Body of pancreas (tissue), 4 donors: Measurements from ENCODE around the gene DYSF. TPM values are rescaled to one million over a fixed set of nuclear protein-coding genes. Genes with fewer than 3 reads are reported as not detected.

Experiments
- ATAC-seq: fragments of 150-250 bp; one replicate; pipeline ENCODE4 v1.9.1; 2016
- DNase-seq, 4 donors: peaks; one replicate each; pipeline ENCODE4 v3.0.0-alpha.2; 2019
- H3K27ac ChIP-seq, 4 donors: fragments of 200-600 bp; sonication (generic); 1 replicate in 3 of 4; 2 replicates in 1 of 4; pipeline versions ENCODE4 v1.5.1 to v1.6.1; 2016 to 2019; ENCODE audit warnings: mild to moderate bottlenecking in 1 of 4, mixed read lengths in 1 of 4, moderate library complexity in 1 of 4
- H3K27me3 ChIP-seq, 2 donors: fragments of 200-600 bp; sonication (generic); one replicate each; pipeline ENCODE4 v1.6.0; 2016; ENCODE audit warnings: mild to moderate bottlenecking in 1 of 2
- H3K36me3 ChIP-seq, 2 donors: fragments of 200-600 bp; sonication (generic); replicated peaks in 1 of 2; 2 replicates each; pipeline ENCODE4 v1.5.1; 2016; ENCODE audit warnings: low read depth in 2 of 2; ENCODE audit not compliant: insufficient read depth in 1 of 2
- H3K4me1 ChIP-seq: fragments of 200-600 bp; sonication (generic); one replicate; pipeline ENCODE4 v1.6.0; 2016
- H3K4me3 ChIP-seq, 2 donors: fragments of 200-600 bp; sonication (generic); 1 replicate in 1 of 2; 2 replicates in 1 of 2; pipeline ENCODE4 v1.5.1; 2016 to 2019
- H3K9me3 ChIP-seq, 3 donors: fragments of 200-600 bp; sonication (generic); 1 replicate in 2 of 3; 2 replicates in 1 of 3; pipeline ENCODE4 v1.5.1; 2016
- POLR2A ChIP-seq, 3 donors: fragments of 450-650 bp; IDR thresholded peaks; one replicate each; pipeline ENCODE4 v1.6.1; 2016; ENCODE audit warnings: antibody characterized with exemption in 3 of 3, mild to moderate bottlenecking in 2 of 3
- WGBS, 2 donors: methylation state at CpG; one replicate each; pipeline ENCODE4 v1.1.5; 2017; 5-methylcytosine and 5-hydroxymethylcytosine counted together
- intact Hi-C: fragments of 100-400 bp; cut with DNase I; formaldehyde crosslinking; loops from one replicate; pipeline ENCODE4 v1.15.1; 2023
- total RNA-seq, 2 donors: library from RNA; depleted of rRNA; stranded (reverse); fragments of >200 nt; gene quantifications; one replicate each; pipeline ENCODE4 v1.1.0, GENCODE V29; 2016
- TF ChIP-seq, protein P1 (sequence below), 7 experiments: fragments of 450-650 bp in 4 of 7; fragments of 200-600 bp in 3 of 7; sonication (generic) in 3 of 7; IDR thresholded peaks; one replicate each; pipeline ENCODE4 v1.5.1; 2016 to 2019; ENCODE audit warnings: antibody characterized with exemption in 7 of 7

The DYSF gene
- total RNA-seq, 2 donors from 2014 or later: 3.1 to 10.9 TPM

DNA sequence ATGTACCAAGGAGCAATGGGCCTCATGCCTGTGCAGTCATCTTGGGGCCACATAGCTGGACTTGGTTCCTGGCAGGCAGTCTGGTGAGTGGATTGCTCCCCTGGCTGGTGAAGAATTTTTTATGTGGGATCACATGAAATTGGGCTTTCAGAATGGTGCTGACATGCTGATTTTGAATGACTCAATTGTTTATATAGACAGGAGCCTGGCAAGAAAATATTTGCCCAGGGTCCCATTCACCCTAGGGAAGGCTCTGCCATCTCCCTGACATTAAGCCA, 266.9 kb downstream of the DYSF start:
- Histone ChIP-seq H3K36me3 (no peaks in the 10 kb centered on the region), H3K27me3 (no peaks in the 10 kb centered on the region), H3K9me3 (no peaks in the 10 kb centered on the region), H3K4me1 (peaks cover 47% of the 10 kb centered on the region), H3K27ac (no peak overlapping the region), H3K4me3 (no peak overlapping the region)
- DNase-seq (no peak), ATAC-seq (no peak)
- intact Hi-C loops: no loop called here
- TF ChIP-seq, protein P1, sequence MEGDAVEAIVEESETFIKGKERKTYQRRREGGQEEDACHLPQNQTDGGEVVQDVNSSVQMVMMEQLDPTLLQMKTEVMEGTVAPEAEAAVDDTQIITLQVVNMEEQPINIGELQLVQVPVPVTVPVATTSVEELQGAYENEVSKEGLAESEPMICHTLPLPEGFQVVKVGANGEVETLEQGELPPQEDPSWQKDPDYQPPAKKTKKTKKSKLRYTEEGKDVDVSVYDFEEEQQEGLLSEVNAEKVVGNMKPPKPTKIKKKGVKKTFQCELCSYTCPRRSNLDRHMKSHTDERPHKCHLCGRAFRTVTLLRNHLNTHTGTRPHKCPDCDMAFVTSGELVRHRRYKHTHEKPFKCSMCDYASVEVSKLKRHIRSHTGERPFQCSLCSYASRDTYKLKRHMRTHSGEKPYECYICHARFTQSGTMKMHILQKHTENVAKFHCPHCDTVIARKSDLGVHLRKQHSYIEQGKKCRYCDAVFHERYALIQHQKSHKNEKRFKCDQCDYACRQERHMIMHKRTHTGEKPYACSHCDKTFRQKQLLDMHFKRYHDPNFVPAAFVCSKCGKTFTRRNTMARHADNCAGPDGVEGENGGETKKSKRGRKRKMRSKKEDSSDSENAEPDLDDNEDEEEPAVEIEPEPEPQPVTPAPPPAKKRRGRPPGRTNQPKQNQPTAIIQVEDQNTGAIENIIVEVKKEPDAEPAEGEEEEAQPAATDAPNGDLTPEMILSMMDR (IDR thresholded peaks at IDR 0.05): no peak
- TF ChIP-seq POLR2A (IDR thresholded peaks at IDR 0.05): no peak

DNA sequence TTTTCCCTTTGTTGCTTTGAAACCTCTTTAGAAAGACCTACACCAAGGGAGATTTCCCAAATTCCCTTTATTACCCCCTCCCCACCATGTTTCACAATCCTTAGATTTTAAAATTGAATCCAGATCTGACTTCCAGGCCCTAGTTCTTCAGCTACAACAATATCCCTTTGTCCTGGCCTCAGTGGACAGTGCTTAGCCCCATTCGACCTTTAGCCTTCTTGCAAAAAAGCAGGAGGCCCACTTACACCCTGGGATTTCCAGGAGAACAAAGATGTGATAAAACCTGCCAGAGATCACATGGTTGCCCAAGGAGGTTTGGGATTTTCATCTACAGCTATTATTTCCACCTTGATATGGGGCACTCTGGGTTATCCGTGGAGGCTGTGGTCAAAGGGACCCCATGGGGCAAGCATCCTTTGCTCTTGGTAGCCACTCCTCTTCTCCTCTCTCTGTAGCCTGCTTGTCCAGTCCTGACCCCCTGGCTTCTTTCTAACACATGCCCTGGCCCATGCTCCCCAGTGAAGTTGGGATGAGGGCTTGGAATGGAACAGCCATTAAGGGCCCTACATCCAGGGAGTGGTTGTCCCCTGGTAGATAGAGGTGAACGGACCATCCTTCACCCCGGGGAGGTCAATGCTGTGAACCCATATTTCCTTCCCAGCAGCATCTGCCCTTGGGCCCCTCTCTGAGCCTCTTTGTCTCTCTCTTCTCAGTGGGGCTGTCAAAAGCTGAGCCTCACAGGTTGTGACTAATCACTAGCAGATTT, 267.4 kb downstream of the DYSF start:
- TF ChIP-seq, protein P1 (IDR thresholded peaks at IDR 0.05): no peak
- TF ChIP-seq POLR2A (IDR thresholded peaks at IDR 0.05): no peak
- no peaks in the 10 kb centered on the region for H3K9me3 ChIP-seq
- intact Hi-C loops: no loop called here
- no peak overlapping the region for H3K27ac ChIP-seq
- 81 to 92% methylated on average over 4 of the region's 4 CpGs for WGBS, 2 donors
- DNase-seq: no peak
- ATAC-seq: no peak
- H3K27me3 ChIP-seq: no peaks in the 10 kb centered on the region
- H3K4me3 ChIP-seq: no peak overlapping the region
- H3K4me1 ChIP-seq: peaks cover 47% of the 10 kb centered on the region
- H3K36me3 ChIP-seq: no peaks in the 10 kb centered on the region

DNA sequence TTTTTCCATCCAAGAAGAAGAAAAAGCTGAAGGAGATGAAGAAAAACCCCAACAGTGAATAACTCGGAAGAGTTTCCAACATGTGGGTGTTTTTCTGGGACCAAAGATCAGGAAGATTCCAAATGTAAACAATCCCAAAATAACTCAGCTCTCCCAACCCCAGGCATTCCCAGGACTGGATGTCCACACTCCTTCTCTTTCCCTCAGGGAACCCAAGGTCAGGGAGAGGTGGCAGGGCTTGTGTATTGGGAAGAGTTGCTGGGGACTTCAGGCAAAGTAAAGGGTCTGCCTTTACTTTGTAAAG, 268.0 kb downstream of the DYSF start:
- Histone ChIP-seq H3K36me3 (no peaks in the 10 kb centered on the region), H3K4me1 (peaks cover 42% of the 10 kb centered on the region), H3K27me3 (no peaks in the 10 kb centered on the region), H3K4me3 (no peak overlapping the region), H3K27ac (no peak overlapping the region), H3K9me3 (no peaks in the 10 kb centered on the region)
- ATAC-seq: no peak
- WGBS, 2 donors: 29 to 39% methylated on average over 1 of the region's 1 CpG
- intact Hi-C loops: no loop called here
- no peak for DNase-seq
- TF ChIP-seq, protein P1 (IDR thresholded peaks at IDR 0.05): no peak
- no peak for TF ChIP-seq POLR2A (IDR thresholded peaks at IDR 0.05)

DNA sequence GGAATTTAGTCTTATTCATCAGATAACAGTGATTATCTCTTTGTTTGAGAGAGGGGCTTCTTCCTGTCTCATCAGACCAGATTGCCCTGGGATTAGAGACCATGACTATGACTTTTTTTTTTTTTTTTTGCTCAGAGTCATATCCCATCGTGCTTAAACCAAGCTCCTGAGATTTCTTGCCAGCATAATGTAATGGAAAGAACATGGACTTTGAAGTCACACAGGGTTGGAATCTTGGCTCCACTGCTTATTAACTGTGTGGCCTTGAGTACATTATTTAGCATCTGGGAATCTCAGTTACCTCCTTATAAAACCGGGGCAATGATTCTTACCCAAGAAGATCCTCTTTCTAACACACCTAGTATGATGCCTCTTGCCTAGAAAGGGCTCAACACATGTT, 268.3 kb downstream of the DYSF start:
- DNase-seq (no peak), ATAC-seq (no peak)
- no peak for TF ChIP-seq POLR2A (IDR thresholded peaks at IDR 0.05)
- TF ChIP-seq, protein P1 (IDR thresholded peaks at IDR 0.05): no peak
- Histone ChIP-seq H3K4me1 (peaks cover 38% of the 10 kb centered on the region), H3K27ac (no peak overlapping the region), H3K36me3 (no peaks in the 10 kb centered on the region), H3K9me3 (no peaks in the 10 kb centered on the region), H3K27me3 (no peaks in the 10 kb centered on the region), H3K4me3 (no peak overlapping the region)
- intact Hi-C loops: no loop called here
- WGBS, 2 donors: 26 to 29% methylated on average over 2 of the region's 2 CpGs

DNA sequence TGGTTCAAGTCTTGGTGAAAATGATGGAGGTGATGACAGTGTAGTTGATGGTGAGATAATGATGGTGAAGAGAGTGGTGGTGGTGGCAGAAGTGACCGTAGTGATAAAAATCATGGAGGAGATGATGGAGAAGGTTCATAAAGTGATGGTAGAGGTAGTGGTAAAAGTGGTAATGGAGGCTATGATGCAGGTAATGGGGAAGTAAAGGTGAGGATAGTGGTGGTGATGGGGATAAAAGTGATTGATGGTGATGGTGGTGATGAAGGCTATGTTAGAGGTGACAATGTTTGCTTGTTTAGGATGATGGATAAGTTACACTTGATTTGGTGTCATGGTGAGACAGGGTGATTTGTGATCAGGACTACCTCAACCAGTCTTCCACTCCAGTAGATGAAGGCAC, 268.9 kb downstream of the DYSF start:
- no peaks in the 10 kb centered on the region for H3K9me3 ChIP-seq
- H3K27ac ChIP-seq: no peak overlapping the region
- TF ChIP-seq, protein P1 (IDR thresholded peaks at IDR 0.05): no peak
- TF ChIP-seq POLR2A (IDR thresholded peaks at IDR 0.05): no peak
- no peaks in the 10 kb centered on the region for H3K36me3 ChIP-seq
- intact Hi-C loops: no loop called here
- H3K4me3 ChIP-seq: no peak overlapping the region
- WGBS, 2 donors: 78 to 91% methylated on average over 1 of the region's 1 CpG
- no peaks in the 10 kb centered on the region for H3K27me3 ChIP-seq
- H3K4me1 ChIP-seq: peaks cover 32% of the 10 kb centered on the region
- no peak for ATAC-seq
- no peak for DNase-seq
